HEK293 (cell line): ENCODE results near the gene HES7.

ENCODE experiments used
- CTCF ChIA-PET: fragments of 350-600 bp; formaldehyde crosslinking; extraction: SDS; loops from one replicate; lab custom pipeline; 2021; ENCODE audit warnings: antibody characterized with exemption; lab: Yijun Ruan, JAX
- POLR2A ChIA-PET: fragments of 300-600 bp; formaldehyde crosslinking; extraction: SDS; loops from one replicate; lab custom pipeline; 2020; ENCODE audit warnings: antibody characterized with exemption, inconsistent platforms; lab: Yijun Ruan, JAX
- H3K27ac ChIP-seq: fragments of 200-500 bp; sonication (Bioruptor generic); 2 replicates; pipeline ENCODE4 v1.5.1; 2014; ENCODE audit warnings: low read depth, low read length, control low read depth, inconsistent platforms; ENCODE audit errors: extremely low read depth
- H3K36me3 ChIP-seq, 2 experiments: fragments of 200-500 bp in 1 of 2; sonication (Bioruptor generic) in 1 of 2; 1 replicate in 1 of 2; 2 replicates in 1 of 2; pipeline ENCODE4 v1.5.1; 2014 to 2017; ENCODE audit warnings: inconsistent platforms in 2 of 2, low read length in 2 of 2; ENCODE audit not compliant: control insufficient read depth in 2 of 2, insufficient read depth in 1 of 2
- H3K4me1 ChIP-seq: fragments of 200-500 bp; sonication (Bioruptor generic); 2 replicates; pipeline ENCODE4 v1.5.1; 2014; ENCODE audit warnings: mild to moderate bottlenecking, low read length, inconsistent platforms; ENCODE audit not compliant: control insufficient read depth, insufficient read depth
- H3K4me3 ChIP-seq: 2 replicates; pipeline ENCODE4 v1.5.1; 2011; ENCODE audit warnings: low read depth, mild to moderate bottlenecking, control low read depth, low read length, moderate library complexity
- H3K9me3 ChIP-seq: fragments of 200-500 bp; sonication (Bioruptor generic); 2 replicates; pipeline ENCODE4 v1.5.1; 2014; ENCODE audit warnings: low read depth, low read length, inconsistent platforms; ENCODE audit not compliant: control insufficient read depth, insufficient read depth
- ELK4 ChIP-seq: IDR thresholded peaks from 2 replicates; pipeline ENCODE4 v1.6.1; 2011; ENCODE audit warnings: mild to moderate bottlenecking, low read depth, low read length, borderline replicate concordance
- PRDM4 ChIP-seq: fragments of 450-650 bp; formaldehyde crosslinking; IDR thresholded peaks from 2 replicates; pipeline ENCODE4 v1.5.1; 2017; ENCODE audit warnings: missing biosample characterization, missing genetic modification characterization
- ZBTB17 ChIP-seq: fragments of 450-650 bp; formaldehyde crosslinking; IDR thresholded peaks from 2 replicates; pipeline ENCODE4 v1.5.1; 2016; ENCODE audit warnings: missing biosample characterization, missing genetic modification characterization
- ZNF148 ChIP-seq: fragments of 450-650 bp; formaldehyde crosslinking; IDR thresholded peaks from 2 replicates; pipeline ENCODE4 v1.5.0; 2017; ENCODE audit warnings: missing biosample characterization, missing genetic modification characterization, borderline replicate concordance
- ZNF214 ChIP-seq: fragments of 450-650 bp; formaldehyde crosslinking; IDR thresholded peaks from 2 replicates; pipeline ENCODE4 v1.5.1; 2017; ENCODE audit warnings: missing biosample characterization, mild to moderate bottlenecking, missing genetic modification characterization, borderline replicate concordance
- ZNF366 ChIP-seq: fragments of 450-650 bp; formaldehyde crosslinking; conservative IDR thresholded peaks from 2 replicates; pipeline ENCODE4 v1.5.1; 2016; ENCODE audit warnings: missing biosample characterization, missing genetic modification characterization
- ZNF394 ChIP-seq: fragments of 450-650 bp; formaldehyde crosslinking; IDR thresholded peaks from 2 replicates; pipeline ENCODE4 v1.5.1; 2016; ENCODE audit warnings: missing biosample characterization, missing genetic modification characterization, mild to moderate bottlenecking, moderate library complexity, borderline replicate concordance
- ZNF580 ChIP-seq: fragments of 450-650 bp; formaldehyde crosslinking; IDR thresholded peaks from 2 replicates; pipeline ENCODE4 v1.5.1; 2016; ENCODE audit warnings: missing biosample characterization, missing genetic modification characterization
- ZNF585B ChIP-seq: fragments of 450-650 bp; formaldehyde crosslinking; IDR thresholded peaks from 2 replicates; pipeline ENCODE4 v1.5.1; 2016; ENCODE audit warnings: missing biosample characterization, missing genetic modification characterization
- ZNF623 ChIP-seq: fragments of 450-650 bp; formaldehyde crosslinking; IDR thresholded peaks from 2 replicates; pipeline ENCODE4 v1.5.1; 2016; ENCODE audit warnings: missing biosample characterization, missing genetic modification characterization
- ZNF629 ChIP-seq: fragments of 450-650 bp; formaldehyde crosslinking; IDR thresholded peaks from 2 replicates; pipeline ENCODE4 v1.5.1; 2017; ENCODE audit warnings: missing biosample characterization, missing genetic modification characterization
- ZNF692 ChIP-seq: fragments of 450-650 bp; formaldehyde crosslinking; IDR thresholded peaks from 2 replicates; pipeline ENCODE4 v1.5.1; 2016; ENCODE audit warnings: missing biosample characterization, missing genetic modification characterization
- ZNF777 ChIP-seq: fragments of 450-650 bp; formaldehyde crosslinking; IDR thresholded peaks from 2 replicates; pipeline ENCODE4 v1.5.1; 2017; ENCODE audit warnings: missing biosample characterization, missing genetic modification characterization, borderline replicate concordance
- ZNF843 ChIP-seq: fragments of 450-650 bp; formaldehyde crosslinking; IDR thresholded peaks from 2 replicates; pipeline ENCODE4 v1.5.1; 2016; ENCODE audit warnings: missing biosample characterization, missing genetic modification characterization

The HES7 gene

GRCh38 chr17:8137645-8138373, 13.9 kb upstream of the HES7 start (continued):
- TF ChIP-seq ZNF394 (tag by site-specific recombination) (no peak), ZNF777 (peak; percentile 33; the same call in 1 of the 2 replicates), ZNF366 (tag by site-specific recombination) (no peak), ZBTB17 (tag by site-specific recombination) (no peak), ZNF843 (tag by site-specific recombination) (no peak), ZNF629 (tag by site-specific recombination) (no peak), ZNF692 (tag by site-specific recombination) (no peak), ZNF623 (tag by site-specific recombination) (no peak), ZNF580 (tag by site-specific recombination) (no peak)

- CTCF ChIA-PET, result interaction anchor here (0.6 to 2.0 kb wide), 5 partner anchors 10 to 1407 kb away, joined by 4 to 11 read pairs (median 6); partner anchors contain the start of gene HES7
- 0 out of 2 replicates have a peak, but pooled peaks cover 4% of the 10 kb centered on the region for H3K4me1 ChIP-seq
- POLR2A ChIA-PET, result interaction anchor here (1.4 to 1.5 kb wide), 2 partner anchors 15 to 114 kb away, joined by 3 to 4 read pairs; partner anchors contain the start of gene CTC1
- TF ChIP-seq ELK4 (no peak), ZNF585B (tag by site-specific recombination) (no peak), ZNF692 (tag by site-specific recombination) (no peak), ZNF148 (tag by site-specific recombination) (no peak), ZNF214 (tag by site-specific recombination) (no peak), PRDM4 (tag by site-specific recombination) (peak; percentile 83)
- TF ChIP-seq, all 188 proteins: peak for 1
- Histone ChIP-seq H3K9me3 (no peaks in the 10 kb centered on the region), H3K36me3 (no peaks in the 10 kb centered on the region), H3K27ac (no peak overlapping the region), H3K4me3 (no peak overlapping the region)
Measured at GRCh38 chr17:8133941-8134340, 10.0 kb upstream of the HES7 start.
